Measurements from ENCODE around the gene DCC. TPM values are rescaled to one million over a fixed set of nuclear protein-coding genes. Genes with fewer than 3 reads are reported as not detected.
"Not testable (repeated sequence)": the region's sequence is repeated elsewhere in the genome, so short reads cannot be mapped to it uniquely, and the experiment has no call there.

Gene DCC
- total RNA-seq, 3 donors from 2014 or later = under 0.01 to 1.6 (median 0.15) TPM

DNA sequence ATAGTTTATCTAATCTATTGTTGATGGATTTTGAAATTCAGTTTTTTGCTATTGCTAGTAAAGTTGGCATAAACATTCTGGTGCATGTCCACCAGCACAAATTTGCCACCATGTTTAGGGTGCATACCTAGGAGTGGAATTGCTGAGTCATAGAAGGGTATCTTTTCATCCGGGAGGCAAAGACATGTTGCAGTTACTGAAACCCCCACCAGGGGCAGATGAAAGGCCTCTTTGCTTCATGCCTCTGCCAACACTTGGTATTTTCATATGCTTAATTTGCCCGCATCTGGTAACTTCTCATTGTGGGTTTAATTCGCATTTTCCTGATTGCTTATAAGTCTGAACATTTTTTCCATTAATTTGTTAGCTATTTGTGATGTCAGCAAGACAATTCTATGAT is 8.2 kb downstream of the DCC start:
- no peaks in the 10 kb centered on the region for H3K9me3 ChIP-seq
- H3K4me1 ChIP-seq = no peaks in the 10 kb centered on the region
- DNase-seq (ENCODE audit: low spot score in 2 of 2) = no peak
- intact Hi-C loops (cut with DNase I; ENCODE audit: low total_unique reads) = no loop called here
- no peaks in the 10 kb centered on the region for H3K27me3 ChIP-seq
- no peak overlapping the region for H3K4me3 ChIP-seq
- no peaks in the 10 kb centered on the region for H3K36me3 ChIP-seq
- no peak overlapping the region for H3K27ac ChIP-seq
- TF ChIP-seq POLR2A (IDR thresholded peaks at IDR 0.05) (no peak), POLR2AphosphoS5 (IDR thresholded peaks at IDR 0.05) (no peak)
- TF ChIP-seq, protein P1, sequence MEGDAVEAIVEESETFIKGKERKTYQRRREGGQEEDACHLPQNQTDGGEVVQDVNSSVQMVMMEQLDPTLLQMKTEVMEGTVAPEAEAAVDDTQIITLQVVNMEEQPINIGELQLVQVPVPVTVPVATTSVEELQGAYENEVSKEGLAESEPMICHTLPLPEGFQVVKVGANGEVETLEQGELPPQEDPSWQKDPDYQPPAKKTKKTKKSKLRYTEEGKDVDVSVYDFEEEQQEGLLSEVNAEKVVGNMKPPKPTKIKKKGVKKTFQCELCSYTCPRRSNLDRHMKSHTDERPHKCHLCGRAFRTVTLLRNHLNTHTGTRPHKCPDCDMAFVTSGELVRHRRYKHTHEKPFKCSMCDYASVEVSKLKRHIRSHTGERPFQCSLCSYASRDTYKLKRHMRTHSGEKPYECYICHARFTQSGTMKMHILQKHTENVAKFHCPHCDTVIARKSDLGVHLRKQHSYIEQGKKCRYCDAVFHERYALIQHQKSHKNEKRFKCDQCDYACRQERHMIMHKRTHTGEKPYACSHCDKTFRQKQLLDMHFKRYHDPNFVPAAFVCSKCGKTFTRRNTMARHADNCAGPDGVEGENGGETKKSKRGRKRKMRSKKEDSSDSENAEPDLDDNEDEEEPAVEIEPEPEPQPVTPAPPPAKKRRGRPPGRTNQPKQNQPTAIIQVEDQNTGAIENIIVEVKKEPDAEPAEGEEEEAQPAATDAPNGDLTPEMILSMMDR (IDR thresholded peaks at IDR 0.05) = no peak

DNA sequence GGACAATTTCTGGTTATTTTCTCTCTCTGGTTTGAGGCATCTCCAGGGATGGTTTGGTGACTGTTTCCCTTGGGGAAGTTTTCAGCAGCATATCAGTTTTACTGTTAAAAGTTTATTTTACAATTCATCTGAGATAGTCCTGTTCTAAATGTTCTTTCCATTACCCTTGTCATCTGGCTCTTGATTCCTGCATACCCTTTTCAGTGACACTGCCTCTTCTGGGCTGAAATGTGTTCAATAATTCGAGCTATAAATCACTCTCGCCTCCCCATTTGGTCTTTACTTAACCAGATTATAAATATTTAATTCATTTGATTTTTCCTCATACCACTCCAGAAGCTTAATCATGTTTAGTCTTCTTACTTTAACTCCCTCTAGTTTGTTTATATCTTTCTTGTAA is 9.5 kb downstream of the DCC start:
- TF ChIP-seq POLR2A (IDR thresholded peaks at IDR 0.05) = no peak
- TF ChIP-seq, protein P1 (IDR thresholded peaks at IDR 0.05) = no peak
- TF ChIP-seq POLR2AphosphoS5 (IDR thresholded peaks at IDR 0.05) = no peak
- Histone ChIP-seq H3K27me3 (no peaks in the 10 kb centered on the region), H3K4me1 (no peaks in the 10 kb centered on the region), H3K27ac (no peak overlapping the region), H3K4me3 (no peak overlapping the region), H3K36me3 (no peaks in the 10 kb centered on the region), H3K9me3 (no peaks in the 10 kb centered on the region)
- DNase-seq (ENCODE audit: low spot score in 2 of 2) = no peak
- intact Hi-C loops (cut with DNase I; ENCODE audit: low total_unique reads) = no loop called here

DNA sequence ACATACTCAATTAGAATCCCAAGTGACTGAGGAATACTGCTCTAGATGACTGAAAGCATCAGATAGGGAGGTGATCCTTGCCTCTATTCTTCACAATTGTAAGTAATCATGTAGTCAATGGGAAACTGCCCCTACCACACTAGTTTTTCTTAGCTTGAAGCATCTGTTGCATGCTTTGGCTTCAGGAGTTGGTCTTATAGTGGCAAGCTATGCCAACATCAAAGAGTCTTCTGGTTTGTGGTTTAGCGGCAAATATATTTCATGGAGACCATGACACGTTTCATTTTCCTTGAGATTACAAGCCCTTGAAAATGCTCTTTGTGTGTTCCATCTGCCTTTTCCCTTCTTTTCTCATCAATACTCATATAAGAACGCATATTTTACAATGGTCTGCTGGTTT is 12.9 kb downstream of the DCC start:
- Histone ChIP-seq H3K4me1 (no peaks in the 10 kb centered on the region), H3K27me3 (no peaks in the 10 kb centered on the region), H3K9me3 (no peaks in the 10 kb centered on the region), H3K4me3 (no peak overlapping the region), H3K27ac (no peak overlapping the region), H3K36me3 (no peaks in the 10 kb centered on the region)
- intact Hi-C loops (cut with DNase I; ENCODE audit: low total_unique reads) = no loop called here
- no peak for DNase-seq (ENCODE audit: low spot score in 2 of 2)
- TF ChIP-seq POLR2AphosphoS5 (IDR thresholded peaks at IDR 0.05) = no peak
- TF ChIP-seq, protein P1 (IDR thresholded peaks at IDR 0.05) = no peak
- no peak for TF ChIP-seq POLR2A (IDR thresholded peaks at IDR 0.05)

DNA sequence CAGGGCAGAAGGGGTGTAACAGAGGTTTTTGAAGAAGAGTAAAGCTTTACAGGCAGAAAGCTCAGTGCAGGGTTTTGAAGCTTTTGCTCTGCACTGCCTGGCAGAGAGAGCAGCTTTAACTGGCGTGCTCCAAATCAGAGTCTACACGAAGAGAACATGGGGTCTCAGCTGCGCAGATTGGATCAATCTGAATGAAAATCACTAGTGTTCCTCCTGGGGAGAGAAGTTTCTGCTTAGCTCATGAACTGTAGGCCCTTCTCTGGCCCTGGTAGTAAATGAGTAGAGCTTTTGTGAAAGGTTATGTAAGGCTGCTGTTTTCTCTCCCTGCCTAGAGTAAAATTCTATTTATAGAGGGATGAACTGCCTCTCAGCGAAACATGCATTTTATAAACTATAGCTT is 13.6 kb downstream of the DCC start:
- intact Hi-C loops (cut with DNase I; ENCODE audit: low total_unique reads) = no loop called here
- no peak for TF ChIP-seq POLR2AphosphoS5 (IDR thresholded peaks at IDR 0.05)
- no peak for TF ChIP-seq POLR2A (IDR thresholded peaks at IDR 0.05)
- TF ChIP-seq, protein P1 (IDR thresholded peaks at IDR 0.05) = no peak

DNA sequence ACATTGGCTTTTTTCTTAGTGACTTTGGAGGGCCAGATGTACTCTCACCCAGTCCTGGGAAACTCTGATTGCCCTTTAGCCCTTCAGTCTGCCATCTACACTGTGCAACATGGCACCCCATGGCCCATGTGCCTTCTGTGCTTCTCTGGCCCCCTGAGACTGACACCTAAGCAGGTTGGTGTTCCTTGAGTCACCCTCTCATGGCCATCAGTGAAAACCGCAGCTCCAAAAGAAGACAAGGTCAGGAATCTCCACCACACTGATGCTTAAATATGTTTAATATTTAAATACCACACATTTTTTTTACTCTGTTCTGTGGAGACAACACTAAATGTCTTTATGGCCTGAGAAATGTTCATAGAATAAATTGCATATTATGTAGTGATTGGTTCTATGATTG is 23.9 kb downstream of the DCC start:
- TF ChIP-seq, protein P1 (IDR thresholded peaks at IDR 0.05) = no peak
- TF ChIP-seq POLR2AphosphoS5 (IDR thresholded peaks at IDR 0.05) = no peak
- TF ChIP-seq POLR2A (IDR thresholded peaks at IDR 0.05) = no peak
- Histone ChIP-seq H3K4me3 (no peak overlapping the region), H3K36me3 (no peaks in the 10 kb centered on the region), H3K27me3 (no peaks in the 10 kb centered on the region), H3K4me1 (no peaks in the 10 kb centered on the region), H3K9me3 (no peaks in the 10 kb centered on the region), H3K27ac (no peak overlapping the region)
- no peak for DNase-seq (ENCODE audit: low spot score in 2 of 2)
- intact Hi-C loops (cut with DNase I; ENCODE audit: low total_unique reads) = no loop called here

More for the DNA sequence above, 13.6 kb downstream of the DCC start:
- H3K9me3 ChIP-seq = no peaks in the 10 kb centered on the region
- DNase-seq (ENCODE audit: low spot score in 2 of 2) = no peak
- no peaks in the 10 kb centered on the region for H3K27me3 ChIP-seq
- H3K4me1 ChIP-seq = no peaks in the 10 kb centered on the region
- no peaks in the 10 kb centered on the region for H3K36me3 ChIP-seq
- H3K4me3 ChIP-seq = no peak overlapping the region
- H3K27ac ChIP-seq = no peak overlapping the region

DNA sequence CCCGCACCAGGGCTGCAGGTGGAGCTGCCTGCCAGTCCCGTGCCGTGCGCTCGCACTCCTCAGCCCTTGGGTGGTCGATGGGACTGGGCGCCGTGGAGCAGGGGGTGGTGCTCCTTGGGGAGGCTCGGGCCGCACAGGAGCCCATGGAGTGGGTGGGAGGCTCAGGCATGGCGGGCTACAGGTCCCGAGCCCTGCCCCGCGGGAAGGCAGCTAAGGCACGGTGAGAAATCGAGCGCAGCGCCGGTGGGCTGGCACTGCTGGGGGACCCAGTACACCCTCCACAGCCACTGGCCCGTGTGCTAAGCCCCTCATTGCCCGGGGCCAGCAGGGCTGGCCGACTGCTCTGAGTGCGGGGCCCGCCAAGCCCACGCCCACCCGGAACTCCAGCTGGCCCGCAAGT is 26.9 kb downstream of the DCC start:
- H3K27ac ChIP-seq; H3K27me3 ChIP-seq; H3K4me3 ChIP-seq; H3K4me1 ChIP-seq; H3K36me3 ChIP-seq; DNase-seq (ENCODE audit: low spot score in 2 of 2); intact Hi-C loops (cut with DNase I; ENCODE audit: low total_unique reads); H3K9me3 ChIP-seq: not testable (repeated sequence)
